Right lobe of liver (tissue), 4 donors: ENCODE measurements around the gene GPR78.

ENCODE experiments used
- POLR2A ChIP-seq: fragments of 450-650 bp; IDR thresholded peaks from one replicate; pipeline ENCODE4 v1.6.1; 2017; ENCODE audit warnings: antibody characterized with exemption, mild to moderate bottlenecking
- TF ChIP-seq, protein P1 (sequence below), 4 donors: fragments of 200-600 bp in 3 of 4; fragments of 450-650 bp in 1 of 4; IDR thresholded peaks; one replicate each; pipeline versions ENCODE4 v1.5.1 to v1.8.0; 2016 to 2022; ENCODE audit warnings: antibody characterized with exemption in 4 of 4, mild to moderate bottlenecking in 2 of 4
- donor health status: DM: no; HTN: no; CAD: no.
- donor health status: DM: no; HTN: no; CAD: no.
- donor health status: DM: no; HTN: yes; CAD: no.

DNA sequence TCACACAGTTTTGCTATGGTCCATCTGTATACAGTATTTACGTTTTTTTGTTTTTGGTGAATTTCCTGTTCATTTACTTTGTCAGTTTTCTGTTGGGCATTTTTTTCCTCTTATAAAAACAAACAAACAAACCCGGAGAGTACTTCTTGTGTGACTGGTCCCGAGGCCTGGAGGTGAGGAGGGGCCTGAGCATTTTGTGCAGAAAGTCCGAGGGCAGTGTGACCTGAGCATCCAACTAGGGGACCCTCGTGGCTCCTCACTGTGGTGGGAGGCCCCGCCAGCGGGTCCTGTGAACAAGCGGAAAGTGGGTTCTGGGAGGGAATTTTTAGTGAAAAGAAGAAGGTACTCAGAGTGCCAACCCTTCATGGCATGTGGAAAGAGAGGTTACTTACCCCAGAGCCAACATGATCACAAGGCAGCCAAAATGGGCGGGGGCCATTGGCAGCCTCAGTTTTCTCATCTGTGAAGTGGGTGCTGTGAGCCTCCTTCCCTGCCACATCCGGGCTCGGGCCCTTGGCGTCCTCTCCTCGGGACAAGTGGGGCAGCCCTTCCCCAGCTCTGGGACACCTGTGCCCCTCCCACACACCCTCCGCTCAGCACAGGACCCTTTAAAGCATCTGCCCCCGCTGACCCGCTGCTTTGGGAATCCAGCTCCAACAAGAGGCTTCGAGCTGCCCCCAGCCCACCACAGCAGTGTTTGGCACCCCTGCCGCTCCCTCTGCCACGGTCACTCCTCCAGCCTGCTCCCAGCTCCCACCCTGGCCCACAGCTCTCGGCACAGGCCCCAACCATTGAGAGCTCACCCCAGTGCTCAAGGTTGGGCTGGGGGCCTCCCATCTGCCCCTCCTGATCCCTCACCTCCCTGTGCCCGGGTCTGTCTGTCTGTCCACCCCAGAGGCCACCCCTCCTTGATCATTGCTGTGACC is 22.8 kb upstream of the GPR78 start:
- TF ChIP-seq, protein P1, sequence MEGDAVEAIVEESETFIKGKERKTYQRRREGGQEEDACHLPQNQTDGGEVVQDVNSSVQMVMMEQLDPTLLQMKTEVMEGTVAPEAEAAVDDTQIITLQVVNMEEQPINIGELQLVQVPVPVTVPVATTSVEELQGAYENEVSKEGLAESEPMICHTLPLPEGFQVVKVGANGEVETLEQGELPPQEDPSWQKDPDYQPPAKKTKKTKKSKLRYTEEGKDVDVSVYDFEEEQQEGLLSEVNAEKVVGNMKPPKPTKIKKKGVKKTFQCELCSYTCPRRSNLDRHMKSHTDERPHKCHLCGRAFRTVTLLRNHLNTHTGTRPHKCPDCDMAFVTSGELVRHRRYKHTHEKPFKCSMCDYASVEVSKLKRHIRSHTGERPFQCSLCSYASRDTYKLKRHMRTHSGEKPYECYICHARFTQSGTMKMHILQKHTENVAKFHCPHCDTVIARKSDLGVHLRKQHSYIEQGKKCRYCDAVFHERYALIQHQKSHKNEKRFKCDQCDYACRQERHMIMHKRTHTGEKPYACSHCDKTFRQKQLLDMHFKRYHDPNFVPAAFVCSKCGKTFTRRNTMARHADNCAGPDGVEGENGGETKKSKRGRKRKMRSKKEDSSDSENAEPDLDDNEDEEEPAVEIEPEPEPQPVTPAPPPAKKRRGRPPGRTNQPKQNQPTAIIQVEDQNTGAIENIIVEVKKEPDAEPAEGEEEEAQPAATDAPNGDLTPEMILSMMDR (IDR thresholded peaks at IDR 0.05) = no peak
- TF ChIP-seq POLR2A = no peak
